Stimulated activated CD8-positive, alpha-beta memory T cell treated with anti-CD3 and anti-CD28 coated beads, Interleukin-4, amount 100 ng/mL, for 24 hours (primary cell): ENCODE measurements around the gene SLC6A18.
"Not testable (repeated sequence)": the region's sequence is repeated elsewhere in the genome, so short reads cannot be mapped to it uniquely, and the experiment has no call there.

Experiments
- DNase-seq: peaks from one replicate; pipeline ENCODE4 v3.0.0-alpha.2; 2020; ENCODE audit warnings: low read depth

The SLC6A18 gene

DNA sequence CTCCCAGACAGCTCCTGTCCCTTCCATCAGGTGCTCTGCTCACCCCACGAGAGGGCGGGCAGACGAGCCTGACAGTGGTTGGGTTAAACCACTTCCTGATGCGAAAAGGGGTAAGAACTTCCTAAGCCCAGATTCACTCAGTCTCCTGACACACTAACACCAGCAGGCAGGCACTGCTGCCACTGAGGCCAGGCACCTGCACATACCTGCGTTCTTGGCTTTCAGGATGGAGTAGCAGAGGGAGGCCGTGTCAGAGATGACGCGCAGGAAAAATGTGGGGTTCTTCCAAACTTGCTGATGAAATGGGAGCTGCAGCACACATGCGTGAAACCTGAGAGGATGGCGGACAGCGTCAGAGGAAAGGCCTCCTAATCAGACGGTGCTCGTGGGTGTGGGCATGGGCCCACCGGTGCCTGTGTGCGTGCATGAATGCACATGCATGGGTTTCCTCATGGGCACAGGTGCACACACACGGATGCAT lies 29.9 kb downstream of the SLC6A18 start:
- DNase-seq, result no peak

DNA sequence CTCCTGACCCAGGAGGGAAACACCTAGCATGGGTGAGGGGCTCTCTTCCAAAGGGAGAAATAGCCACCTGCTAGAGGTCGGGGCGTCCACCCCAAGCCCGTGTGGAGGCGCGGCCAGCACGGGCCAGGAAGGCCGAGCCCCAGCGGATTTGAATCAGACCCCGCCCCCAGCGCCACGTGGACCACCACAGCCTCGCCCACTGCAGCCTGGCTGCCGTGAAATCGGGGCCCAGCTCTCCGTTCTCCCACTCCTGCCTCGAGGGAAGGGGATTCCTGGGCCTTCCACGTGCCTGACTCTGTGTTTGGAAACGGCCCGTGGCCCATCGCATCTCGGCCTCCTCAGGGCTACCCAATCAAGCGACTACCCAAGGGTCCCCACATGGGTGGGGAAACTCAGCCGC lies 31.6 kb downstream of the SLC6A18 start:
- no peak for DNase-seq

DNA sequence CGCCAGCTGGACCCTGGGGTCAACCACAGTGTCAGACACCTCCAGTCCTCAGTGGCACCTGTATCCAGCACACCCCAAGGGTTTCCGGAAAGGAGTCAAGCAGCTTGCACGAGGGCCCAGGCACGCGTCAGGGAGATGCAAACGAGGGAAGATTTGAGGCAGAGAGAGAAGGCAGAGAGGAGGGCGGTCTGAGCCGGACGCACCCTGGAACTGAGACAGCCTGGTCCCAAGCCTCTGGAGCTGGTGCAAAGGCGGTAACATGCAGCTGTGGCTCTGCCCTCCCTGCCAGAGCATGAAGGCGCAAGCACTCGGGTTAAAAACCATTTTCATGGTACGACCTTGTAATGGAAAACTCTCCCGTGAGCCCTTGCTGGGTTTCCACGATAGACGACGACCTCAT lies 32.2 kb downstream of the SLC6A18 start:
- DNase-seq, result no peak

DNA sequence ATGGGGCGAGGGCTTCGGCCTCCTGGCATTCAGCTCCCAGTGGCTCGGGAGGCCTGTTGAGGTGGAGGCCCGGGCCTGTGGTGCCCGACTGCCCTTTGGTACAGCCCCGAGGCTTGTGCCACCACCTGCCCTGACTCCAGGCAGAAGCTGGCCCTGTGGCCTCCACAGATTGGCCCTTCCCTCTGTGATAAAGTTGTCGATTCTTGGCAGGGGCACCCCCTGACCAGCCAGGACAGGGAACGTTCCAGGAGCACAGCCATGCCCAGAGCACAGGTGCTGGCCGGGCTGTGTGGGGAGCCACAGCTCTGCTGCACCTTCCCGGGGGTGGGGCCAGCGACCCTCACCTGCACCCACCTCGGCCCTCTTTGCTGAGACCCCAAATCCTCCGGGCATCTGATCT lies 32.7 kb downstream of the SLC6A18 start:
- no peak for DNase-seq

DNA sequence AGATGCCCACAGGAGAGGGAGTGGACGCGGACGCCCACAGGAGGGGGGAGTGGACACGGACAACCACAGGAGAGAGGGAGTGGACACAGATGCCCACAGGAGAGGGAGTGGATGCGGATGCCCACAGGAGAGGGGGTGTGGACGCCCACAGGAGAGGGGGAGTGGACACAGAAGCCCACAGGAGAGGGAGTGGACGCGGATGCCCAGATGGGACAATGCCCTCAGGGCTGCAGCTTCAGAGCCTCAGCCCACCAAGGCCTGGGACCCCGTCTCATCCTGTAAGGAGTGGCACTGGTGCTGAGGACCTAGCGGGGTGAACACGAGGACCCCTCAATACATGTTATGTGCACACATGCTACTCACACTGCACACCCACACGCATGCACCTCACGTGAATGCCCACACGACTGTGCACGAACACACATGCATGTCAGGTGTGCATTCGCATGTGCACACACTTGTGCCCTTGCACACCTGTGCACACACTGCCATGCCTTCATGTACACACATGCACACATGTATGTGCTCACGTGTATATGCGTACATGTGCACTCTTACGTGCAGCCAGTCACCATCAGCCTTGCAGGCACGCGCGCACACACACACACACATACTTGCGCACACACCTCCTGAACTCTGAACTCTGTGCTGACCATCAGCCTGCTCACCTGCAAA lies 34.8 kb downstream of the SLC6A18 start:
- DNase-seq, result no peak

DNA sequence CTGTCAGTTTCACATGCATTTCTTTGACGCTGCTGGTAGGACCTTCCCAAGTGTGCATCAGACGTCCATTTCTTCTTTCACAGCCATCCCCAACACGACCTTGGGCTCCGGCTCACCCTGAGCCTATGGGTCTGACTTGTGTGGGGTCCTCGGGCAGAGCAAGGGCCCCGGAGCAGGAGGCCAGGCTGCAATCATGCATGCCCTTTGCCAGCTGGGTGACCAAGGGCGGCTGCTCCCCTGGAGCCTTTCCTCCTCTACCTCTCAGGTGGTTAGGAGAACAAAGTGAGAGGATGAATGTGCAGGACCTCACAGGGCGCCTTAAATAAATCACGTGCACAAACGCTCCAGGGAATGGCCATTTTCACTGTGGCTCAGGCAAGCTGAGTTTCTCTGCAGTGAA lies 36.5 kb downstream of the SLC6A18 start:
- no peak for DNase-seq

DNA sequence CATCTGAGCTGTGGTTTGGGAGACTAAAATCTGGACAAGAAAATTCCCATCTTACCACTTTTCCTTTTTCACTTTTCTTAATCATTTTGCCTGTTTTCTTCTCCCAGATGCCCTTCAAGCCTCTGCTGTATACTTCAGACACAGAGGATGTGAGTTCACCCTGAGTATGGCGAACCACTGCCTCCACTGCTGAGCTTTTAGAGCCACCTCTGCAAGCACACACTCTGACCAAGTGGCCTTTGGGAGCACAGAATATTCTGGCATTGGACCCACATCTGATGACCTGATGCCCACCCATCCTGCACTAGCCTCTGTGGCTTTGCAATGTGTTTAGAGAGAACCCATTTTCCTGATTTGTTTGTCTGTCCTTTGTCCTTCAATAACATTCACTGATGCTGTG lies 37.2 kb downstream of the SLC6A18 start:
- no peak for DNase-seq

DNA sequence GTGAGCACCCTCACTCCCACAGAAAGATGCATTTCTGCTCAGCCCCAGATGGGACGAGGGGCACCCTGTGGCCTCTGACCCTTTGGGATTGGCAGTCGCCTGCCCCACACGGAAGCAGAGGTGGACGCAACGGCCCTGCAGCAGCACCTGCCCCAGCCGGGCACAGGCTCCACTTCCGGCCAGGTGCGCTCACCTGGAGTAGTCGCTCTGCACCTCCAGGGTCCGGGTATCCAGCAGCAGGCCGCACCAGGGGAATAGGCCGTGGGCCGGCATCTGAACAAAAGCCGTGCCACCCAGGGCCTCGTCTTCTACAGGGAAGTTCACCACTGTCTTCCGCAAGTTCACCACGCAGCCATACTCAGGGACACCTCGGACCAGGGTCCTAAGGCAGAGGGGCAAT lies 39.0 kb downstream of the SLC6A18 start:
- DNase-seq, result no peak

DNA sequence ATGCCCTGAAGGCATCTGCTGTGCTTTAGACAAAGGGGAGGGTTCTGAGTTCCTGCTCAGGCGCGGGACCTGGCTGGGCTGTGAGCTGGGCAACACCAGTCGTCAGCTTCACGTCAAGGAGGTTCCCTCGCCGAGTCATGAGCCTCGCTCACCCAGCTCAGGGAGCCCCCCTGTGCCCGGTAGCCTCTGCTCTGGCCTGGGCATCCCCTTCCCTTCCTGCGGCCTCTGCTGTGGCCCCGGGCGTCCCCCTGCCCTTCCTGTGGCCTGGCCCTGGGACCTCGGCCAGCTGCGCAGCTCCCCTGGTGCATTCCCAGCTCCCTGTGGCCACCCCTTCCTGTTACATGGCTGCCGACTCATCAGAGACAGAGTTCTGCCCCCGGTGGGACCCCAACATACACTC lies 39.8 kb downstream of the SLC6A18 start:
- no peak for DNase-seq

DNA sequence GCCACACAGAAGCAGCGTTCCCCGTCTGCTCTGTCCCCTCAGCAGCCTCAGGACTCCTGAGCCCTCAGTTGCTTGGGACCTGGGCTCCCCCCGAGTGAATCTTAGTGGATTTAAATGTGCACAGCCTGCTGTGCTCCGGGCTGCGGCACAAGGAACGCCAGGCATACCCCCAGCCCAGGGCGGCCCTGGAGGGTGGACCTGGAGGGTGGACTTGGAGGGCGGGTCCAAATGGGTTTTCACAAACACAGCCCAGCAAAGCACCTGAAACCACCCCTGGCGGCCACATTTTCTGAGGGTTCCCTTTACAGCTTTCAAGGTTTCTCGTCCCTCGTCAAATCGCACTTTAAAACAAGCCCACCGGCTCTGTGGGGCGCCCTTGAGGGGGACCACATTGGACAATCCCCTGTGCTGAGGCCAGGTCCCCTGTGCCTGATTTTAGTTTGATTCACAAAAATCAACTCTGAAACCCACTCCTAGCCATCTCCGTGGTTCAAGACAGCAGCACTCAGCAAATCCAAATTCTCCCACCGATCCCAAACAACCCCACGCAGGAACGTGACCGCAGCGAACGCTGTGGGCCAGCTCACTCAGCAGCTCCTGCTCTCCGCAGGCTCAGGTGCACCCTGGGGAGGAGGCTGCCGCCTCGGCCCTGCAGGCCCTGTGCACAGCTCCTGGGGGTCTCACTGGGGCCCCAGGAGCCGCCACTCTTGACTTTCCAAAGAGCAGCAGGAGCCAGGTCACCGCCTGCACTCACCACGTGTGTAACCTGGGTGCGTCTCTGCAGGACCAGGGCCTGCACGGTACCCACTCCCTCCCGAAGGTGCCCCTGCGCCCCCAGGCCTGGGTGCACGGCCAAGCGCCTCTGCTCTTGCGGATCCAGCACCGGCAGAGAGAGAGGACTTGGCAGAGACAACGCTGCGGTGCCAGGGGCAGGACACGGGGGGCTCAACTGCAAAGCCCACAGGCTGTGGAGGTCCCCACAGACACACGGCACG lies 40.6 kb downstream of the SLC6A18 start:
- no peak for DNase-seq

DNA sequence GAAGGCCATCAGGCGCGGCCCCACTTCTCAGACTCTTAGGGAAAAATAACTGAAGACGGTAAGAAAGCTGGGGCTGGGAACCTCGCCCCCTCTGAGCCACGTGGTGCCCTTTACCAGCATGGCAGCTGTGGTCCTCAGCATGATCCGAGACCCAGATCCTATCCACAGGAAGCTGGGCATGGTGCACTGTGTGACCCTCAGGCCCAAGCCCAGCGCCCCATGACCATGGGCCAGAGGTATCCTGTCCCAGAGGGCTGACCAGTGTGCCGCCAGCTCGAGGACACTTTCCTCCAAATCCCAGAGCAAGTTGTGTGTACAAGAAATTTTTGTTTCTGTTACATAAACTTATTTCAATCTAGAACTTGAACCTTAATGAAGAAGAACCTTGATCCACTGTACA lies 41.6 kb downstream of the SLC6A18 start:
- DNase-seq, result no peak

DNA sequence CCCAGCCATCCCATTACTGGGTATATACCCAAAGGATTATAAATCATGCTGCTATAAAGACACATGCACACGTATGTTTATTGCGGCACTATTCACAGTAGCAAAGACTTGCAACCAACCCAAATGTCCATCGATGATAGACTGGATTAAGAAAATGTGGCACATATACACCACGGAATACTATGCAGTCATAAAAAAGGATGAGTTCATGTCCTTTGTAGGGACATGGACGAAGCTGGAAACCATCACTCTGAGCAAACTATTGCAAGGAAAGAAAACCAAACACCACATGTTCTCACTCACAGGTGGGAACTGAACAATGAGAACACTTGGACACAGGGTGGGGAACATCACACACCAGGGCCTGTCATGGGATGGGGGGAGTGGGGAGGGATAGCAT lies 42.3 kb downstream of the SLC6A18 start:
- DNase-seq, result not testable (repeated sequence)

DNA sequence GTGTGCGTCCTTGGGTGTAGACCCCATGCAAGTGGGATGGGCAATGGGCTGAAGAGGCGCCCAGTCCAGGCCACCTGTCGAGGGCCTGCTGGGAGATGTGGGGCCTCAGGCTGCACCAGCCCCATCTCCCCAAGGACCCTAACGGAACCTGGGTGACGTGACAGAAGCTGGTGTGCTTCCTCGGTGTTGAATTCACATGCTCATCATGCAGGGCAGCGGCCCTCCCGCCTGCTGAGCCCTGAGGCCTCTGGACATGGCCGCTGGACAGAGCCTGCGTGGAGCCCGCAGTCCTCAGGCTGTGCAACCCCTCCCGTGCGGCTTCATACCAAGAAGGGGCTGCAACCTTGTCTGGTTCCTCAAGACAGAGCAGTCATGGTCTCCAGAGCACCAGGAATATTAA lies 42.9 kb downstream of the SLC6A18 start:
- no peak for DNase-seq

DNA sequence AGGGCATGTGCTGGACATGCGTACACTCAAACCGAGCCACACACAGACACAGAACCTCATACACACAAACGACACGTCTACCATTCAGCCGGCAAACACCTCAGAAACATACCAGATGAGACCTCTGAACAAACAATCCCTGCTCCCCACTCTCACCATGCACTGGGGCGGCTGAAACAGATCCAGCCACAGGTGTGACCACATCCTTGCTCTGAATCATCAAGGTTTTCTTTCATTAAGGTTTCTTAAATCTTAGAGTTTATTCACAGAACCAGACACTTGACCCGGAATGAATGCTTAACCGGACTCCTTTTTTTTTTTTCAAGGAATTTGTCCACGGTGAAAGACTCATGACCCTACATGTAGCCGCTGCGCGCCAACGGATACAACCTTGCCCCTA lies 43.5 kb downstream of the SLC6A18 start:
- DNase-seq, result peak; percentile 7

DNA sequence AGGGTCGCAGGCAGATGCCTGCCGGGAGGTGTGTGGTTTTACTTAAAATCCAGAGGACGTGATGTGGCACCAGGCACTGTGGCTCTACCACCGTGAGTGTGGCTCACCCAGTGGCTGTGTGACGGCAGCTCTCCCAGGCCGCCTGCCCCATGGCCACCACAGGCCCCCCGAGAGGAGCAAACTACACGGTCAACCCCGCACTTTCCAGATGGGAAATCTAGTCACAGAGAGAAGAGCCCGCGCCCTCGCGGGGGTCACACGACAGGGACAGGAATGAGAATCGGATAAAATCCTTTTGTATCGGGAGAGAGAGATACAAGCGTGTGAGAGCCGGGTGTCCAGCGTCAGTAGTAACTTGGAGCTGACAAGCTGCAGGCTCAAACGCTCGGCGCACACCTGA lies 45.2 kb downstream of the SLC6A18 start:
- DNase-seq, result no peak

DNA sequence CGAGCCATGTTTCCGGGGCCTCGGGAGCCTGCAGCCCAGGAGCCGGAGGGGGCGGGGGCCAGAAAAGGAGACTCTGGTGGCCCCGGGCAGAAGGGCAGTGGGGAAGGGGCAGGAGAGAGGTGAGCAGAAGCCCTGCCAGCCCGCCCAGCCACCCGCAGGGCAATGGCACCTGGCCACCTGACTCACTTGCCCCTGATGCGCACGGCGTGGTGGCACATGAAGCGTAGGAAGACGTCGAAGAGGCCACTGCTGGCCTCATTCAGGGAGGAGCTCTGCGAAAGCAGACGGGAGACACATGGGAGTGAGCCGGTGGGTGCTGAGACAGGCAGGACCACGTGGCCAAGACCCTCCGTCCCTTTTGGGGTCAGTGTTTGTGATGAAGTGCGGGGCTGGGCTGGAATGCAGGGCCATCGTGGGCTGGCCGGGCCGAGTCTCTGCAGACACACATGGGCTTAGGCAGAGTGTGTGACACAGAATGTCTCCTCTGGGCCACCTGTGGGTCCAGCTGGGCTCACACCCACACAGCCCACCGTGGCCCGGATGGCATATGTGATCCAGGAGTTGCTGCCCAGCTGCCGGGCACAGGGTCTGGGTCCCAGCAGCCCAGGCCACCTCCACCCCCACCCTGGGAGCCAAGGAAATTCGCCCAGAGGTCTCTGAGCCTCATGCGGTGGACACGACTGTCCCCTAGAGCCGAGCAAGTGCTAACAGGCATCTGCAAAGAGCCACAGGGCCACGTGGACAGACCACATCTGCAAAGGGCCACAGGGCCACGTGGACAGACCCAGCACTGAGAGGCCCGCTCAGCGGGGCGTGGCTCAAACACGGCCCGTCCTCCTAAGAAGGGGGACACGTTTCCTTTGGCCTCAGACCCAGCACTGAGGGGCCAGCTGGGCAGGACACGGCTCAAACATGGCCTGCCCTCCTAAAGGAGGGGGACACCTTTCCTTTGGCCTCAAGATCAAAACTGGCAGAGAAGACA lies 46.0 kb downstream of the SLC6A18 start:
- DNase-seq, result no peak

DNA sequence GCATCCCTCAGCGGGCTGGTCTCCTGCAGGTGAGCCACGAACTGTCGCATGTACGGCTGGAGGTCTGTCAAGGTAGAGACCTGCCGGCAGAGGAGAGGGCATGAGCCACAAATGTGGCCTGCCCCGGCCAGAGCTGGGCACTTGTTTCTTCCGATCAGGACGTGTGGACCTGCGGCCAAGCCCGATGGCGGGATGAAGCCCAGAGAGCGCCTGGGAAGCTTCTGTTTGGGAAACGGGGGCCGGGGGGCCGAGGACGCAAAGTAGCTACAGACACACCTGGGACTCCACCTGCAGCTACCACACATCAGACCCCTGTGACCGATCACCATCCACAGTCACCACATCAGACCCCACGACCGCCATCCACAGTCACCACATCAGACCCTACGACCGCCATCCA lies 47.0 kb downstream of the SLC6A18 start:
- no peak for DNase-seq

DNA sequence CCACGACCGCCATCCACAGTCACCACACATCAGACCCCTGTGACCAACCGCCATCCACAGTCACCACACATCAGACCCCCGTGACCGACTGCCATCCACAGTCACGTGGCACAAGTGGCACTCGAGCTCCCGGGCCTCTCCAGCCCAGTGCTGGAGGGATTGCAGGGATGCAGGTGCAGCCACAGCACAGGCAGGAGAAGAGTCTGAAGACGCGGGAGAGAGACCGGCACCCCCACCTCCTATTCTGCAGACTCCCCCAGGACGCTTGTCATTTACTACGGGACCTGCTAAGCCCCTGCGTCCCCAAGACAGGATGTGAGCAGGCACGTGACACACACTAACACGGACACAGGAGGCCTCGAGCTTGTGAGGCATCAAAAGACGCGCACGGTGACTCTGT lies 48.6 kb downstream of the SLC6A18 start:
- no peak for DNase-seq

DNA sequence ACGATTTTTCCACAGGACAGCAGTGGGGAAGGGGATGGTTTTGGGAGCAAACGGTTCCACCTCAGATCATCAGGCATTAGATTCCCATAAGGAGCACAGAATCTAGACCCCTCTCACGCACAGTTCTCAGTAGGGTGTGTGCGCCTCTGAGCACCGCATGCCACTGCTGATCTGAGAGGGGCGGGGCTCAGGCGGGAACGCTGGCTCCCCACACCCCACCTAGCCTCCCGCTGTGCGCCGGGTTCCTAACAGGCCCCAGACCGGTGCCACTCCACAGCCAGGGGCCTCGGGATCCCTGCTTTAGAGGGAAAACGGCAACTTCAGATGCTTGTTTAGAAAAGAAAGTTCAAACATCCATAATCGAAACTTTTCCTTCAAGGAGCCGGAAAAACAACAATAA lies 49.3 kb downstream of the SLC6A18 start:
- no peak for DNase-seq

DNA sequence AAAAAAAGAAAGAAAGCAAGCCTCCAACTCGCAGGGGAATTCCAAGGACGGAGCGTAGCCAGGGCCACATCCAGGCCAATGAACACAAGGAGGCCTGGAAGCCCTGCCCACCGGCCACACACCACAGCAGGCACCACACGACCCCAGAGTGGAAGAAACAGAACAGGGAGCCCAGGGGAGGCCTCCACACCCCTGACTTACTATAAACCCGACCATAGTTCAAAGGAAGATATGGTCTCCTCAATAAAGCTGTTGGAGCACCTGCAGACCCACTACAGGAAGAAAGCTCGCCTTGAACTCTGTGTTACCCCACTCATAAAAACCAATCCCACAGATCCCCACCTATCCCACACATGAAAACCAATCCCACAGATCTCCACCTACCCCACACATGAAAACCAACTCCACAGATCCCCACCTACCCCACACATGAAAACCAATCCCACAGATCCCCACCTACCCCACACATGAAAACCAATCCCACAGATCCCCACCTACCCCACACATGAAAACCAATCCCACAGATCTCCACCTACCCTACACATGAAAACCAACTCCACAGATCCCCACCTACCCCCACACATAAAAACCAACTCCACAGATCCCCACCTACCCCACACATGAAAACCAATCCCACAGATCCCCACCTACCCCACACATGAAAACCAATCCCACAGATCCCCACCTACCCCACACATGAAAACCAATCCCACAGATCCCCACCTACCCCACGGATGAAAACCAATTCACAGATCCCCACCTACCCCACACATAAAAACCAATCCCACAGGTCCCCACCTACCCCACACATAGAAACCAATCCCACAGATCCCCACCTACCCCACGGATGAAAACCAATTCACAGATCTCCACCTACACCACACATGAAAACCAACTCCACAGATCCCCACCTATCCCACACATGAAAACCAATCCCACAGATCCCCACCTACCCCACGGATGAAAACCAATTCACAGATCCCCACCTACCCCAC lies 50.5 kb downstream of the SLC6A18 start:
- not testable (repeated sequence) for DNase-seq

DNA sequence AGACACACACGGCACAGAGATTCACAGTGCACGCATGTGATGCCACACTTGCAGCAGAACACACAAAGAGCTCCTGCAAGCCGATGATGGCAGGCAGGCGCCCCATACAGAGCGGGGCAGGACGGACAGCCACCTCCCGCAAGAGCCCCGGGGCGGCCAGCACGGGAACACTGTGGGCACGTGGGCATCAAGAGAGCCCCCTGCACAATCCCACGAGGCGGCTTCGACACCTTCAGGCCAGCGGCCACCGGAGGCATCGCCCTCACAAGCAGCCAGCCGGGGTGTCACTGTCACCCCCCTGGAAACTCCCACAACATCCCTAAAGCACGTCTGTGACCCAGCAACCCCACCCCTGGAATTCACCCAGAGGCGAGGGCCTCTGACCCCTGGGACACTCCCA lies 51.7 kb downstream of the SLC6A18 start:
- no peak for DNase-seq
